GM18870 (cell line): ENCODE data around the gene STOML2.

Source experiments
- ATAC-seq: cut with Tn5 transposase; IDR thresholded peaks from one replicate; pipeline ENCODE4 v1.9.1; 2021; ENCODE audit warnings: moderate library complexity; ENCODE audit not compliant: unreplicated experiment

STOML2 gene

DNA sequence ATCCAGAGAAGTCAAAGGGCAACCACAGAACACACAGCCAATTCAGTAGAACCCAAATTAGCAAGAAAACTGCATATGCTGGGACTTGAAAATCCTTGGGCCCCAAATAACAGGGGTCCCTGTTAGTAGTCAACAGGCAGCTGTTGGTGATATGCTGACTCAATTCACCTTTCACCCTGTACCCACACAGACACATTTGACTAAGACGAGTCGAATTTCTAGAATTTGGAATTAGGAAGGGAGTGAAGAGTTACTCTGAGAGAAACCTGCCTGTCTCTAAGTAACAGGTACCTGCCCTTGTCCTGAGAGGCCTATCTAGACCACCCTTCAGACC, 29.7 kb downstream of the STOML2 start:
- no peak for ATAC-seq

GRCh38 chr9:35072461-35073278, 30.3 kb downstream of the STOML2 start, which contains the start of gene VCP:
Gene VCP (minus strand): TSS chr9:35072625. CDS start chr9:35072353, 272 bp downstream.
- peak; percentile 85 for ATAC-seq

GRCh38 chr9:35071814-35072460, 31.0 kb downstream of the STOML2 start:
- peak; percentile 39 for ATAC-seq

- no peak for ATAC-seq
Measured at GRCh38 chr9:35070823-35071813, 31.8 kb downstream of the STOML2 start.

DNA sequence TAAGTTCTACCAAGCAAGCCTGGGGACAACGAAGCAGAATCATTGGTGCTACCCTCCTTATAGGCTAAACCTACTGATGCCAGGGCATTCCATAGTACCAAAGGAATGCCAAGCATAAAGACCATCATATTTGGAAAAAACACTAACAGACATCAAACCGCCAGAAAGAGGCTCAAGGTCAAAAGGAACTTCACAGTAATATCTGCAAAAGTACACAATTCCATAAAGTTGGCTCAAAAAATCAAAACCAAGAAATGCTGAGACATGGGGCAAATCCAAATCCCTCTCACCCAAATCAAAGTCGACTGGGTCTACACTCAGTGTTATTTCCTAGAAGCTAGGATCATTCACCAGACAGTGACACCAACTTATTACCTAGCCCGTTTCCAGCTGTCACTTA, 33.9 kb downstream of the STOML2 start:
- no peak for ATAC-seq

GRCh38 chr9:35067056-35067455, 35.9 kb downstream of the STOML2 start:
- ATAC-seq, result no peak

DNA sequence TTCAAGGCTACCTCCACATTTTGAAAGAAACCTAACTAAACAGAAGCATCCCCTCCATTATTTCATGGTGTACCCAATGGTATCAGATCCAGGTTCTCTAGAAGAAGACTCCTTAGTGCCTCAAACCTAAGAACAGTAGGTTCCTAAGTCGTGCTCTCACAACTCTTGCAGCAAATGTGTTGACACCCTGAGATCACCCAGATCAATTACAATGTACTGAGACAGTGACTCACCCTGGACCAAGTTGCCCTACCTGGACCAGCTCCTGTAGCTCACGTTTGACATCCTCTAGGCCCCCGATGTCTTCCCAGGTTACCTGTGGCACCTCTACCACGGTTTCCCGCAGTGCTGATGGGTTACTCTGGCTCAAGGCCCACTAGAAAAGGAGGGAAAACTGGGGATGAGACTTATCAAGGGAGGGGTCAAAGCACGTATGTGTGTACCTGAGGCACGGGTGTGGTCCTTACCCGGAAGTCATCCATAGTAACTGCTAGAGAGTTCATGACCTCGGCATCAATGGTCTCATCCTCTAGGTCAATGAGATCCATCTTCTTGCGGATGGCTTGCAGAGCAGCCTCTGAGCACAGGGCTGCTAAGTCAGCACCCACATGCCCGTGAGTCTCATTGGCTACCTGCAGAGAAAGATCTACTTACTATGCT, 42.3 kb downstream of the STOML2 start:
- no peak for ATAC-seq

- ATAC-seq, result no peak
Measured at GRCh38 chr9:35059438-35059837, 43.5 kb downstream of the STOML2 start.

DNA sequence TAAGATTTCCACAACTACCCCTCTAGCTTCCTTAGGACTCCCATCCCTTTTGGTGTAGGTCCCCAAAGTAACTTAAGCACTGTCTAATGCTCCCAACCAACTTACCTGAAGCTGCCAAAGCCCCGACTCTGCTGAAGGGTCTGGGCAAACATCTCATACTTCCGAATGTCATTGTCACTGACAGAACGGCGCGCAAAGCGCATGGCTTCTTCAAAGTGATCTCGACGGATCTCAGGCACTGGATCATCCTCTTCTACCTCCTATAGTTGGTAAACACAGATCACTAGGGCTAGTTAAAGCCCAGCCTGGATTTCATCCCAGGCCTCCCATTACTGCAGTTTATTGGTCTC, 45.7 kb downstream of the STOML2 start:
- no peak for ATAC-seq

DNA sequence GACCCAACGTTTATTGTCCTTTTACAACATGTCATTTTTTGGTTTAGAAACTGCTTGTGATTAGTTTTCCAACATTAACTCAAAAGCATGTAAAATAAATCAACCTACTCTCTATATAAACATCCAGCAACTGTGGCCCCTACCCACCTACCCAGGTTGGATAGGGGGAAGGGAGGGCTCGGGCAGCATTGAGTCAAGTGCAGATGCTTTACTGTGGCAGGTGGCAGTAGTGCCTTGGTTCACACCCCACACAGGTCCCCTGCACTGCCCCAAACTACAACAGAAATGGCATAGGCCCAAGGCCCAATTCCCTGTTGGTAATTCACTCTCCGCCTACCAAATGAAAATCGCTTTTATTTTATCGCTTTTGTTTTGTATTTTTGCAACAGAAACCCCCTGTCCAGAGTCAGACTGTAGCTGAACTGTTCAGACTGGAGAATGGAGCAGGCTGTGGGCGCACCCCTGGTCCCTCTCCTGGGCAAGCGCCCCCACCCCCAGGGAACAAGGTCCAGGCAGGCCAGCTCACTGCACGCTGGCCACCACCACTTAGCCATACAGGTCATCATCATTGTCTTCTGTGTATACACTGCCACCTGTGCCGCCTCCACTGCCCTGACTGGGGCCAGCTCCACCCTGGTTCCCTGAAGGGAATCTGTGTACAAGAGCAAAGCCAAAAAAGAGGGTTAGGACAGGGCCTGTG, 46.2 kb downstream of the STOML2 start:
- ATAC-seq, result no peak

DNA sequence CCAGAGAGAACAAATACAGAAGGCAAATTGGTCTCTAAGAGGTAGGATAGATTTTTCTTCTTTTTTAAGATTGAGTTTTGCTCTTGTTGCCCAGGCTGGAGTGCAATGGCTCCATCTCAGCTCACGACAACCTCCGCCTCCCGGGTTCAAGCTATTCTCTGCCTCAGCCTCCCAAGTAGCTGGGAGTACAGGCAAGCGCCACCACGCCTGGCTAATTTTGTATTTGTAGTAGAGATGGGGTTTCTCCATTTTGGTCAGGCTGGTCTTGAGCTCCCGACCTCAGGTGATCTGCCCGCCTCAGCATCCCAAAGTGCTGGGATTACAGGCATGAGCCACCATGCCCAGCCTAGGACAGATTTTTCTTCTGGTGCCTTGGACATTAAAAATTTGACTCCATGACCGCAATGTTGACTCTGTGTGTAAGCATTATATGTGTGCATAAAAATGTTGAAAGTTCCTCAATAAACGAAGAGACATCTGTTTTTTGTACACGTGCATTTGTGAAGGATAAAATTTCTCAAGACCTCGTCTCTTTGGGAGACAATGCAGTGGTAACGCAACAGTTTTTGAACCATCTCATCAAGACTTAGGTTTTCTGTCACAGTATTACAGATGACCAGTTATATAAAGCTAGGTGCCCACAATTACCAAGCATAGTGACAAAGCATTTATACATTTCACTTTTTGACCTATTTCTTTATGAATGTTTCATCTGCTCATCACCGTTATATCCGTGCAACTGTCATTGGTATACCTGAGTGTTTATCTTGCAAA, 47.9 kb downstream of the STOML2 start:
- no peak for ATAC-seq

DNA sequence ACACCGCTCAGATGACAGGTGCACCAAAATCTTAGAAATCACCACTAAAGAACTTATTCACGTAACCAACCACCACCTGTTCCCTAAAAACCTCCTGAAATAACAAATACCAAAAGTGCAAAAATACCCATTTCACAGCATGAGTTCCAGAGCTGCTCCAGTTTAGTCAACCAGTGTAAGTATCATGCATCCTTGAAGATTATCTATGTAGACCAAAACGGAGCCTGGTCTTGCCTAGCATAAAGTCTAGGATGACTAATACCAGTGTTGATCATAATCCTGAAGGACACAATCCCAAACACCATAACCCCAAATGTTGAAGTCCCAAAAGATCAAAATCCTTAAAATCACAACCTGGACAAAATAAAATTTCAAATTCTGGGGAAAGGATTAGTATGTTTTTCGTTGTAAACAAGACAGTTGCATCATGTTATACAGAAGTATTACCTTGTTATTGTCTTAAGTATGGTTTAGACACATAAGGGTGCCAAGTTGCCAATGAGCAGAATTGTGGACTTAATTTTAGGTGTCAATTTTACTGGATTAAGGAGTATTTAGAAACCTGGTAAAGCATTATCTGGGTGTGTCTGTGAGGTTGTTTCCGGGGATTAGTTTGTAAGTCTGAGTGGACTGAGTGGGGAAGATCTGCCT, 48.6 kb downstream of the STOML2 start:
- no peak for ATAC-seq

- no peak for ATAC-seq
Measured at GRCh38 chr9:35051069-35051967, 51.6 kb downstream of the STOML2 start.
